Central memory CD8-positive, alpha-beta T cell (primary cell): ENCODE results near the gene FEM1B.
"Not testable (repeated sequence)": the region's sequence is repeated elsewhere in the genome, so short reads cannot be mapped to it uniquely, and the experiment has no call there.

Experiments used
- ATAC-seq: fragments of 150-1000 bp; cut with Tn5 transposase; replicated peaks from 2 replicates; pipeline ENCODE4 v1.10.0; 2022; ENCODE audit warnings: mild to moderate bottlenecking, moderate FRiP score, moderate number of reproducible peaks; ENCODE audit not compliant: poor library complexity, severe bottlenecking; ENCODE audit errors: extremely low read depth
- DNase-seq, 2 donors: peaks; one replicate each; pipeline ENCODE4 v3.0.0; 2021; ENCODE audit warnings: low spot score in 2 of 2
- H3K27ac Mint-ChIP-seq: one replicate; pipeline ENCODE4 v1.8.0; 2022; ENCODE audit warnings: low read depth, mild to moderate bottlenecking, moderate library complexity, mixed read lengths
- H3K27me3 Mint-ChIP-seq: one replicate; pipeline ENCODE4 v1.8.0; 2022; ENCODE audit warnings: mixed read lengths
- H3K36me3 Mint-ChIP-seq: one replicate; pipeline ENCODE4 v1.8.0; 2022; ENCODE audit warnings: mild to moderate bottlenecking, moderate library complexity, mixed read lengths; ENCODE audit not compliant: insufficient read depth
- H3K4me1 Mint-ChIP-seq: one replicate; pipeline ENCODE4 v1.8.0; 2022; ENCODE audit warnings: mixed read lengths
- H3K4me3 Mint-ChIP-seq: one replicate; pipeline ENCODE4 v1.8.0; 2022; ENCODE audit warnings: mild to moderate bottlenecking, moderate library complexity, mixed read lengths
- H3K9me3 Mint-ChIP-seq: one replicate; pipeline ENCODE4 v1.8.0; 2022; ENCODE audit warnings: mixed read lengths

Gene FEM1B

DNA sequence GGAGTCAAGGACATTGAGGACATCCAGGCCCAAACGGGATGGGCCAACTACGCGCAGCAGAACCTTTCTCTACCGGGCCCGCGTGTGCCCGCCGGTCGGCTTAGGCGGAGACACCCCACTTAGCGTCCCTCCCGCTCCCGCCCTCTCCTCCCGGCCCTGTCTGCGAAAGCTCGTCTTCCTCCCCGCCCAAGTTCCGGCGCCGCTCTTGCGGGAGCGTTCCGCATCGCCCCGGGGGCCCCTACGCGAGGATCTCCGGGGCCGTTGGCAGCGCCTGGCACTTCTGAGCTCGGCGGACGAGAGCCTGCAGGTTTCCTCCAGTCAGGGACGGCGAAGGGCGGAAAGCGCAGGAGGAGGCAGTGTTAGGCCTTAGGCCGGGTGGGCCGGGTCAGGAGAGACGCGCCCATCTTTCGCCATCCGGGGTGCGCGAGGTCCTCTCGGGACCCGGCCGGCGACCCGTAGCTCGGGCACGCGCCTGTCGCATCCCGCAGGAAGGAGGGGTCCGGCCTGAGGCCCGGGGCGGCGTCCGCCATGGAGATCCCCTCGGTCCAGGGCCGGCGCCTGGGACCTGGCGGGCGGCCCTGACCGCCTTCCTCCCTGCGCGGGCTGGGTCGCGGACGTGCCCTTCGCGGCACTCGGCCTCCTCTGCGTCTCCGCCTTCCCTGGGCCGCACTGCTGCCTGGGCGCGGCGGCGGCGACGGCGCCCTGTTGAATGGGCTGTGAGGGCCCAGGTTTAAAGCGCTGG, at the start of gene FEM1B:
Gene FEM1B, plus strand, starts transcription at position 143 of the 742 bp plus-strand sequence. CDS start 673 bp downstream, outside the sequence.
- H3K4me1 Mint-ChIP-seq: peaks cover 50% of the 10 kb centered on the region

GRCh38 chr15:68228143-68228970, 49.2 kb upstream of the FEM1B start:
- peak overlapping the region; percentile 82 for H3K27ac Mint-ChIP-seq
- ATAC-seq: no peak
- H3K36me3 Mint-ChIP-seq: peaks cover 2% of the 10 kb centered on the region
- DNase-seq: no peak
- H3K4me1 Mint-ChIP-seq: peaks cover 39% of the 10 kb centered on the region
- peaks cover 4% of the 10 kb centered on the region for H3K27me3 Mint-ChIP-seq
- H3K9me3 Mint-ChIP-seq: no peaks in the 10 kb centered on the region
- H3K4me3 Mint-ChIP-seq: peak overlapping the region; percentile 77

More for the DNA sequence above, at the start of gene FEM1B:
- Mint-ChIP-seq H3K9me3 (no peaks in the 10 kb centered on the region), H3K27me3 (no peaks in the 10 kb centered on the region), H3K36me3 (peaks cover 17% of the 10 kb centered on the region), H3K4me3 (peak within 1 kb of the TSS; percentile 92), H3K27ac (peak within 1 kb of the TSS; percentile 98)
- DNase-seq (peak; percentile 81 to 88), ATAC-seq (peak; percentile 78)

GRCh38 chr15:68228971-68229385, 48.6 kb upstream of the FEM1B start:
- H3K4me3 Mint-ChIP-seq: peak overlapping the region; percentile 77
- H3K9me3 Mint-ChIP-seq: no peaks in the 10 kb centered on the region
- peaks cover 39% of the 10 kb centered on the region for H3K4me1 Mint-ChIP-seq
- peak overlapping the region; percentile 82 for H3K27ac Mint-ChIP-seq
- H3K36me3 Mint-ChIP-seq: peaks cover 2% of the 10 kb centered on the region
- H3K27me3 Mint-ChIP-seq: peaks cover 10% of the 10 kb centered on the region
- no peak for ATAC-seq
- no peak for DNase-seq

- peak within 1 kb of the TSS; percentile 77 for H3K4me3 Mint-ChIP-seq
- H3K4me1 Mint-ChIP-seq: peaks cover 38% of the 10 kb centered on the region
- H3K27ac Mint-ChIP-seq: peak within 1 kb of the TSS; percentile 82
- DNase-seq (peak; percentile 64 to 70), ATAC-seq (peak; percentile 83)
- H3K9me3 Mint-ChIP-seq: no peaks in the 10 kb centered on the region
- peaks cover 16% of the 10 kb centered on the region for H3K27me3 Mint-ChIP-seq
- H3K36me3 Mint-ChIP-seq: peaks cover 2% of the 10 kb centered on the region
Measured at GRCh38 chr15:68229386-68230156, 48.0 kb upstream of the FEM1B start, which contains the start of gene CLN6. Gene CLN6 (minus strand): TSS chr15:68229728. CDS start chr15:68229584, 144 bp downstream.

DNA sequence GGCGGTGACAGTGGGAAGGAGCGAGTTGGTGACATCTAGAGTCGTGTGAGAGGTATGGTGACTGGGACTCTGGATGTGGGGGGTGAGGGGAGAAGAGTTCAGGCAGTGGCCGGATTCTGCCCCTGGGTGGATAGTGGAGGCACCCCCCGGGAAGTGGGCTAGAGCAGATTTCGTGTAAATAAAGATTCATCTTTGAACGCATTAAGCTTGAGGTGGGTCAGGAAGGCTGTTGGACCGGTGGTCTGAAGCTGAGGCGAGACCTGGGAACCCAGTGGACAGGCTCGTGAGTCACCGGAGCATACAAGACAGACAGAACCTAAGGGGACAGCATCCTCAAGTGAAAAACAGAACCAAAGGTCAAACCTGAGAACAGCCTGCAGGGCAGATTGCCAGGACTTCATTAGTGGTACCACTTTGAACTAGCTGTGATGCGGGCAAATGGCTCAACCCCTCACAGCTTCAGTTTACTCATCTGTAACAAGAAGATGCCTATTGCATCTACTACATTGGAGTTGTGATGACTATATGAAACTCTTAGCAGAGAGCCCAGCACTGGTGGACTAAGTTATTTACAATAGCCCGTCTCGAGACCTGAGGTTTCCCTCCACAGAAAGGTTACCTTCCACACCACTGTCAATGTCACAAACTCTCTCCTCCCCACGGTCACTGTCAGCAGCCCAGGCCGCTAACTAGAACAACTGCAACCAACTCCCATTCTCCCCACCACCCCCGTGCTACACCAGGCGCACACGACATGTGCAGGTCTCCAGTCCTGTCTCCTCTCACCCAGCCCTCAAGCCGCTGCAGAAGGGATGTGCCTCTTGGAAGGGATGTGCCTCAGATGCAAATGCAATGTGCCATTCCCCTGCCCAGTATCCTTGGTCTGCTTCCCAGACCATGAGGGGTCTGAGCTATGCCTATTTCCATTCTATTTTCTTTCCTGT, 47.1 kb upstream of the FEM1B start:
- peak overlapping the region; percentile 36 for H3K27ac Mint-ChIP-seq
- no peaks in the 10 kb centered on the region for H3K9me3 Mint-ChIP-seq
- peaks cover 2% of the 10 kb centered on the region for H3K36me3 Mint-ChIP-seq
- ATAC-seq: no peak
- DNase-seq: no peak
- peaks cover 31% of the 10 kb centered on the region for H3K4me1 Mint-ChIP-seq
- peak overlapping the region; percentile 77 for H3K4me3 Mint-ChIP-seq
- peaks cover 21% of the 10 kb centered on the region for H3K27me3 Mint-ChIP-seq

DNA sequence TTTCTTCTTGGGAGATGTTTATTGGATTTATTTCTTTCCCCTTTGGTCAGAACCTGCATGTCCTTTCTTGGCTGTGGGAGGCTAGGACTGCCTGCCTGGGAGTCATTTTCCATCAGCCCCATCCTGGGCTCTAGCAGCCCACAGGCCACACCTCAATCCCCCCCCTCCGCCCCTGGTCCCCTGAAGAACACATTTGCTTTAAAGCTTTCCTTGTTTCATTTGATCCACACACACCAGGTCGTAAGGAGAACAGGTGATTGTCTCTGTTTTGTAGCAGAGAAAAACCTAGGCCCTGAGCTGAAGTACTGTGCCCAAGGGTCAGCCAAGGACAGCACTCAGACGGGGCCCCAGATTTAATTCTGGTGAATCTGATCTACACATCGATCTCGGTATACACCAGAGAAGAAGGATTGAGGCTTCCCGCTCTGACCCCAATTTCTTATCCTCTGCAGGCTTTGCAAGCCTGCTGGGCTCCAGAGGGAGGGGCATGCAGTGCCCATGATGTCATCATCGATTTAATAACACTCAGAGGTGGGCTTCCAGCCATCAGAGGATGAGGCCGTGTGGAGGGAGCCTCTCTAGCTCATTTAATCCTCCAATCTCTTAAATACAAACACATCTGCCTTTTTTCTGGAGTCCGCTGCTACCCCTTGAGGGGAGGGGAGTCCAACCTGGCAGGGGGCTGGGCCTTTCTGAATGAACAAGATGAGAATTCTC, 46.3 kb upstream of the FEM1B start:
- no peak for DNase-seq
- no peaks in the 10 kb centered on the region for H3K9me3 Mint-ChIP-seq
- H3K27ac Mint-ChIP-seq: no peak overlapping the region
- H3K4me1 Mint-ChIP-seq: peaks cover 31% of the 10 kb centered on the region
- H3K36me3 Mint-ChIP-seq: peaks cover 2% of the 10 kb centered on the region
- ATAC-seq: no peak
- H3K27me3 Mint-ChIP-seq: peaks cover 21% of the 10 kb centered on the region
- peak overlapping the region; percentile 52 for H3K4me3 Mint-ChIP-seq

DNA sequence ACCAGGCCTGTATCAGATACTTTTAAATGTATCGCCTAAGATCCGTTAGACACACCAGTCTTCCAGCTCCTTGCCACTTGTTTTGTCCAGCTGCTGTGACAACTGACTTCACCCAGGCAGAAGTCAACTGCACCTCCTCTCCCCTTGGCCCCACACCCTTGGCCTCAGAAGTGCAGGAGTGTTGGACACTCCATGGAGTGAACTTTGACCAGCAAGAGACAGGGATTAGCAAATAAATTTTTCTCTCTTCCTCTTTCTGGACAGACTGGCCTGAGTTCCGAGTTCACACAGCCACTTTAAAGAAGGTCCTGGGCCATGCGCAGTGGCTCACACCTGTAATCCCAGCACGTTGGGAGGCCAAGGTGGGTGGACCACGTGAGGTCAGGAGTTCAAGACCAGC, 45.1 kb upstream of the FEM1B start:
- Mint-ChIP-seq H3K4me3 (no peak overlapping the region), H3K4me1 (peaks cover 28% of the 10 kb centered on the region), H3K9me3 (no peaks in the 10 kb centered on the region), H3K36me3 (peaks cover 2% of the 10 kb centered on the region), H3K27ac (no peak overlapping the region), H3K27me3 (peaks cover 25% of the 10 kb centered on the region)
- ATAC-seq: no peak
- no peak for DNase-seq

- ATAC-seq: no peak
- H3K4me3 Mint-ChIP-seq: no peak overlapping the region
- peaks cover 30% of the 10 kb centered on the region for H3K27me3 Mint-ChIP-seq
Measured at GRCh38 chr15:68232937-68233336, 44.6 kb upstream of the FEM1B start.

GRCh38 chr15:68234060-68234459, 43.5 kb upstream of the FEM1B start:
- no peak overlapping the region for H3K27ac Mint-ChIP-seq
- peaks cover 2% of the 10 kb centered on the region for H3K36me3 Mint-ChIP-seq
- peaks cover 13% of the 10 kb centered on the region for H3K4me1 Mint-ChIP-seq
- no peak overlapping the region for H3K4me3 Mint-ChIP-seq
- ATAC-seq: no peak
- DNase-seq: no peak
- peaks cover 41% of the 10 kb centered on the region for H3K27me3 Mint-ChIP-seq
- no peaks in the 10 kb centered on the region for H3K9me3 Mint-ChIP-seq

More at GRCh38 chr15:68232937-68233336, 44.6 kb upstream of the FEM1B start:
- Mint-ChIP-seq H3K27ac (no peak overlapping the region), H3K9me3 (no peaks in the 10 kb centered on the region), H3K4me1 (peaks cover 23% of the 10 kb centered on the region), H3K36me3 (peaks cover 2% of the 10 kb centered on the region)
- no peak for DNase-seq

DNA sequence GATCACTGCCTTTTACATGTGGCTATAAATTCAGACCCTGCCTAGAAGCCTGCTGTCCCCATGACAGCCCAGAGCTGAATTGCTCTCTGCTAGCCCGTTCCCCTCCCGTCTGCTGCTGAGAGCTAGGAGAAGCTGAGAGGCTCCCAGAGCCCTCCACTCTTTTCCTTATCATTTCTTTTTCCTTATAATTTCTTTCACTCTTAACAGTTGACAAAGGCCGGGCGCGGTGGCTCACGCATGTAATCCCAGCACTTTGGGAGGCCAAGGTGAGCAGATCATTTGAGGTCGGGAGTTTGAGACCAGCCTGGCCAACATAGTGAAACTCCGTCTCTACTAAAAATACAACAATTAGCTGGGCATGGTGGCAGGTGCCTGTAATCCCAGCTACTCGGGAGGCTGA, 43.0 kb upstream of the FEM1B start:
- Mint-ChIP-seq H3K4me1 (peaks cover 13% of the 10 kb centered on the region), H3K27me3 (peaks cover 44% of the 10 kb centered on the region)
- not testable (repeated sequence) for H3K36me3 Mint-ChIP-seq, H3K9me3 Mint-ChIP-seq, H3K27ac Mint-ChIP-seq, H3K4me3 Mint-ChIP-seq, ATAC-seq, DNase-seq

GRCh38 chr15:68235022-68235421, 42.5 kb upstream of the FEM1B start:
- Mint-ChIP-seq H3K9me3 (no peaks in the 10 kb centered on the region), H3K27me3 (peaks cover 44% of the 10 kb centered on the region), H3K36me3 (no peaks in the 10 kb centered on the region), H3K4me1 (peaks cover 9% of the 10 kb centered on the region), H3K4me3 (no peak overlapping the region), H3K27ac (no peak overlapping the region)
- no peak for DNase-seq
- no peak for ATAC-seq
